Spleen (tissue), 7 donors: Measurements from ENCODE around the gene LIN7A.

ENCODE experiments used
- CTCF ChIP-seq, 11 experiments: fragments of 200-600 bp in 7 of 11; fragments of 450-650 bp in 4 of 11; sonication (generic) in 4 of 11; IDR thresholded peaks in 8 of 11; conservative IDR thresholded peaks in 3 of 11; 1 replicate in 7 of 11; 2 replicates in 4 of 11; pipeline versions ENCODE4 v1.4.0 to v1.8.0; 2016 to 2021; ENCODE audit warnings: antibody characterized with exemption in 11 of 11, inconsistent platforms in 4 of 11, mild to moderate bottlenecking in 1 of 11
- POLR2A ChIP-seq, 3 donors: fragments of 450-650 bp; IDR thresholded peaks; one replicate each; pipeline ENCODE4 v1.5.1; 2017; ENCODE audit warnings: antibody characterized with exemption in 3 of 3, mild to moderate bottlenecking in 1 of 3
- donor health status: DM: no; HTN: no; CAD: no; lungs with moderate emphysema.
- donor health status: DM: no; HTN: no; CAD: no.
- donor health status: DM: no; HTN: no; CAD: no.

- TF ChIP-seq CTCF (IDR thresholded peaks at IDR 0.05 in 8 of 11, conservative IDR thresholded peaks at IDR 0.05 in 3 of 11) (no peak), POLR2A (IDR thresholded peaks at IDR 0.05) (no peak)
Measured at GRCh38 chr12:80986224-80986623, 48.5 kb upstream of the LIN7A start.
